Activated T-helper 1 cell treated with anti-CD3 and anti-CD28 coated beads, Interleukin-12 subunit alpha, Interleukin-12 subunit beta, Interleukin-2, Interleukin-4 antibody, amounts not matched to agents 30 ng/mL and 10 ng/mL and 1 ng/mL, durations not matched to agents 14 hours and 24 hours and 36 hours (primary cell): ENCODE measurements around the gene FXYD6. TPM values are rescaled to one million over a fixed set of nuclear protein-coding genes. Genes with fewer than 3 reads are reported as not detected.
A peak's percentile ranks its signal among the peaks of the same experiment; 100 is the strongest.

ENCODE experiments used
- DNase-seq: peaks from one replicate; pipeline ENCODE4 v3.0.0; 2021; ENCODE audit warnings: low spot score
- H3K27ac Mint-ChIP-seq: one replicate; pipeline ENCODE4 v1.8.0; 2021; ENCODE audit warnings: mild to moderate bottlenecking, mixed read lengths
- H3K27me3 Mint-ChIP-seq: one replicate; pipeline ENCODE4 v1.8.0; 2022; ENCODE audit warnings: mild to moderate bottlenecking, moderate library complexity, mixed read lengths; ENCODE audit not compliant: insufficient read depth
- H3K36me3 Mint-ChIP-seq: one replicate; pipeline ENCODE4 v1.8.0; 2021; ENCODE audit warnings: low read depth, mixed read lengths
- H3K4me1 Mint-ChIP-seq: one replicate; pipeline ENCODE4 v1.8.0; 2021; ENCODE audit warnings: low read depth, mixed read lengths
- H3K4me3 Mint-ChIP-seq: one replicate; pipeline ENCODE4 v1.8.0; 2021; ENCODE audit warnings: mild to moderate bottlenecking, moderate library complexity, mixed read lengths
- H3K9me3 Mint-ChIP-seq: one replicate; pipeline ENCODE4 v1.8.0; 2021; ENCODE audit warnings: mixed read lengths
- intact Hi-C: fragments of 100-400 bp; cut with micrococcal nuclease; formaldehyde crosslinking; loops from one replicate; pipeline ENCODE4 v1.15.1; 2024
- total RNA-seq: library from RNA; stranded (reverse); gene quantifications from 2 replicates; pipeline ENCODE4 v1.2.3, GENCODE V29; 2022

The FXYD6 gene
- total RNA-seq, 1 donor from 2014 or later, result not detected

DNA sequence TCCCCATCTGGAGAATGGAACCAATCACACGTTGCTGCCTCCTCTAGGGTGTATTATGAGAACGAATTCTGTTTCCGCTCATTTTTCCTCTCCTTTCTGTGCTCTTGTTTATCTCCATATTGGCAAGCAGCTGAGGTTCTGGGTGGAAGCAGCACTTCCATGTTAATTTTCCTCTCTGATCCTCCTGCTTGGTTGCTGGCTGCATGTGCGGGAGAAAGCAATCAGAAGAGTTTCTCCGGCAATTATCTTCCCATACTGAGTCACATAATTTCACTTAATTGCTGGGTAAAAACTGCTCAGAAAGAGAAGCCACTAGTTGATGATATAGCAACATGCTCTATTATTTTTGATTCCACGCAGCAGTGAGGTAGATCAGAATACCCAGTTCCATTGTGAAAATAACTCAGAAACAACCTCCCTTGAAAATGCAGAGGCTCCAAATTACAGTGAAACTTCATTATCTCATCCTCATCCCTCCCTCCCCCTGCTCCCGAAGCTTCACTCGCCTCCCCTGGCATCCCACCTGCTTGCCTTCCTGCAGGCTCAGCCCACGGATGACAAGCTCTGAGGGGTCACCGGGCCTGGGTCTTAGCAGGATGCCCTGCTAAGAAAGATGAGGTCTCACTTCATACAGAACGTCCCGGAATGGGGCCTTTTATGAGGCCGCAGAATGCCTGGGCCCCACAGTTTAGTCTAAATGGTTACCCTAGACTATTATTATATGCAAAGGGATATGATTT lies 20.4 kb downstream of the FXYD6 start:
- Mint-ChIP-seq H3K27me3 (peaks cover 21% of the 10 kb centered on the region), H3K4me1 (peaks cover 6% of the 10 kb centered on the region), H3K27ac (no peak overlapping the region), H3K4me3 (no peak overlapping the region), H3K36me3 (peaks cover 1% of the 10 kb centered on the region), H3K9me3 (peaks cover 10% of the 10 kb centered on the region)
- DNase-seq, result no peak
- intact Hi-C loops, result no loop called here

DNA sequence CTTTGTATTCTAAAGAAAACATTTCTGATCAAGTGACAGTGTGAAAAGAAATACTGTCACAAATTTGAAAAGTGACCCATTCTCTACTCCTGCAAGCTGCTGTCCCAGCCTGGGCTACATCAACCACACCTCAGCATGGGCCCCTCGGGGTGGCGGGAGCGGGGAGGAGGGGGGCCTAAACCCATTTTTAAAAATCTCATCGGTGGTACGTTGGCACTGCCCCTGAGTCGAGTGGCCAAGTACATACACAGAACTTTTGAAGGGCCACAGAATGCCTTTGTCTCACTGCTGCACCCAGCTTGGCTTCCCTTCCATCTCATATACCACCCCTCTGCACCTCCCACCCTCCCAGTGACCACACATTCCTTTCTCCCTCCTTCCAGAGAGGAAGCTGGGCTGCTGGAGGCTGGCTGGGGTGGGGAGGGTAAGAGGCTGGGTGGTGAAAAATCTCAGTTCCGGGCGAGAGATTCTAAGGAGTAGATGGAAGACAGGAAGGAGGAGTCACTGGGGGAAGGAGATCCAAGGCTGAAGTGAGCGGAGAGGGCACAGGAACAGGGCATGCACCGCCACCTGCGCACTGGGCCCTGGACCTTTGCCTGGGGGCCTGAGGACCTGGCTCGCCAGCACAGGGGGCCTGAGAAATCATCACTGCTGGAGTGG lies 21.1 kb downstream of the FXYD6 start:
- Mint-ChIP-seq H3K36me3 (peaks cover 1% of the 10 kb centered on the region), H3K4me3 (no peak overlapping the region), H3K4me1 (peaks cover 6% of the 10 kb centered on the region), H3K27me3 (peaks cover 22% of the 10 kb centered on the region), H3K27ac (no peak overlapping the region), H3K9me3 (peaks cover 10% of the 10 kb centered on the region)
- intact Hi-C loops, result no loop called here
- no peak for DNase-seq

DNA sequence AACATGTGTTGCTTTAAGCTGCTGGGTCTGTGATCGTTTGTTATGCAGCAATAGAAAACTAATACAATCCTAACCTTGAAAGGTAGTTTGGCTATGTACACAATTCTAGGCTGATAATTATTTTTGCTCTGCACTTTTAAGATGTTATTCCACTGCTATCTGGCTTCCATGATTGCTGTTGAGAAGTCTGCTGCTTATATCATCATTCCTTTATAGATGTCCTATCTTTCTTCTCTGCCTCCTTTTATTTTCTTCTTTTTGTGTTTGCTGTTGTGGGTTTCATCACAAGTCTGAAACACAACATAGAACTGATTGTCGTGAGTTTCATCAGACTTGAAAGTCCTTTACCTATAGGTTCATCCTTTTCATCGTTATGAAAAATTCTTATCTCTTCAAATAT lies 24.1 kb downstream of the FXYD6 start:
- peaks cover 10% of the 10 kb centered on the region for H3K9me3 Mint-ChIP-seq
- intact Hi-C loops, result no loop called here
- peaks cover 25% of the 10 kb centered on the region for H3K27me3 Mint-ChIP-seq
- H3K4me3 Mint-ChIP-seq, result no peak overlapping the region
- H3K4me1 Mint-ChIP-seq, result peaks cover 6% of the 10 kb centered on the region
- H3K36me3 Mint-ChIP-seq, result peaks cover 1% of the 10 kb centered on the region
- no peak overlapping the region for H3K27ac Mint-ChIP-seq
- DNase-seq, result no peak

DNA sequence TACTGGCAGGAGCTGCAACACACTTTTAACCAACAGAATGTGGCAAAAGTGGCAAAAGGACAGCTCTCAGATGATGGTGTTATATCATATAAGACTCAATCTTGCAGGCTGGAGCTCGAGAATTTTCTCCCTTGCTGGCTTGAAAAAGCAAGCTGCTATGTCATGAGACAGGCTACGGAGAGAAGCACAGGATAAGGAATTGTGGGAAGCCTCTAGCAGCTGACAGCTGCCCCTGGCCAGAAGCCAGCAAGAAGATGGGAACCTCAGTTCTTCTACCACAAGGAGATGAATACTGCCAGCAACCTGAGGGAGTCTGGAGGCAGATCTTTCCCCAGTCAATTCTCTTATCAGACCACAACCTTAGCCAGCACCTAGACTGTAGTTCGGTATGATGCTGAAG lies 24.6 kb downstream of the FXYD6 start:
- Mint-ChIP-seq H3K4me1 (peaks cover 6% of the 10 kb centered on the region), H3K9me3 (peaks cover 10% of the 10 kb centered on the region), H3K27me3 (peaks cover 23% of the 10 kb centered on the region), H3K4me3 (no peak overlapping the region), H3K36me3 (peaks cover 1% of the 10 kb centered on the region), H3K27ac (no peak overlapping the region)
- DNase-seq, result no peak
- intact Hi-C loops, result no loop called here

DNA sequence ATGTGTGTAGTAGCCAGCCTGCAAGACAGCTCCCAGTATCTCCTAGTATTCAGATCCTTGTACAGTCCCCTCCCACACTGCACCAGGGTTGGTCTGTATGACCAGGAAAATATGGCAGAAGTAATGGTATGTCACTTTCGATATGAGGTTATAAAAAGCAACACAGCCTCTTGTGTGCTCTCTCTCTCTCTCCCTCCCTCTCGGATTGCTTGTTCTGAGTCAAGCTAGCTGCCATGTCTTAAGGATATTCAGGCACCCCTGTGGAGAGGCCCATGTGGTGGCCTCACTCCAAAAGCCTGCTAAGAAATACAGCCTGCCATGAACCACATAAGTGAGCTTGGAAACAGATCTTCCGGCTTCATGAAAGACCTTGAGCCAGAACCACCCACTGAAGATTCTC lies 25.4 kb downstream of the FXYD6 start:
- peaks cover 1% of the 10 kb centered on the region for H3K36me3 Mint-ChIP-seq
- DNase-seq, result no peak
- intact Hi-C loops, result no loop called here
- no peak overlapping the region for H3K27ac Mint-ChIP-seq
- peaks cover 10% of the 10 kb centered on the region for H3K9me3 Mint-ChIP-seq
- no peak overlapping the region for H3K4me3 Mint-ChIP-seq
- peaks cover 6% of the 10 kb centered on the region for H3K4me1 Mint-ChIP-seq
- H3K27me3 Mint-ChIP-seq, result peaks cover 19% of the 10 kb centered on the region

DNA sequence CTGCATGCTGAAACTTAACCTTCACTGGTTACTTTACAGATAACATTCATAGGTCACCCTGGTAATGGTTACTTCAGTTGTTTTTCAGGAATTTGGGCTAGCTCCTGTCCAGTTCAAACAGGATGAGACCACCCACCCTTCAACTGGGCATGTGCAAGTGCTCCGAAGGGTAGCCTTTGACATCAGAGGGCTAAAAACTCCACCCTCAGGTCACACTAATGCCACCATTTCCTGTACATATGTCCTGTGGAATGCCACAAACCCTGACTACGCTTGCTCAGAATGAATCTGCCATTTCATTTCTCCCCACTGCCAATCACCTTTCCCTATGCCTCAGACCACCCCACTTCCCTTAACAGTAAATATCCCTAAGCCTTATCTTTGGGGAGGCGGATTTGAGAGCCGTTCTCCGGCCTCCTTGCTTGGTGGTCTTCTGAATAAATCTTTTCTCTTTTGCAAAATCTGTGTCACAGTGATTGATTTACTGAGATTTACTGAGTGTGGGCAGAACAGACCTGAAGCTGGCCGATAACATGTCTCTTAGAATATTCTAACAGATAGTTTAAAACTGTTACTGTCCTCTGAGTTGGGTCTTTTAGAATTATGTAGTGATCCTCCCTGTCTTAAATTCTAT lies 26.6 kb downstream of the FXYD6 start:
- no peak for DNase-seq
- peaks cover 6% of the 10 kb centered on the region for H3K4me1 Mint-ChIP-seq

DNA sequence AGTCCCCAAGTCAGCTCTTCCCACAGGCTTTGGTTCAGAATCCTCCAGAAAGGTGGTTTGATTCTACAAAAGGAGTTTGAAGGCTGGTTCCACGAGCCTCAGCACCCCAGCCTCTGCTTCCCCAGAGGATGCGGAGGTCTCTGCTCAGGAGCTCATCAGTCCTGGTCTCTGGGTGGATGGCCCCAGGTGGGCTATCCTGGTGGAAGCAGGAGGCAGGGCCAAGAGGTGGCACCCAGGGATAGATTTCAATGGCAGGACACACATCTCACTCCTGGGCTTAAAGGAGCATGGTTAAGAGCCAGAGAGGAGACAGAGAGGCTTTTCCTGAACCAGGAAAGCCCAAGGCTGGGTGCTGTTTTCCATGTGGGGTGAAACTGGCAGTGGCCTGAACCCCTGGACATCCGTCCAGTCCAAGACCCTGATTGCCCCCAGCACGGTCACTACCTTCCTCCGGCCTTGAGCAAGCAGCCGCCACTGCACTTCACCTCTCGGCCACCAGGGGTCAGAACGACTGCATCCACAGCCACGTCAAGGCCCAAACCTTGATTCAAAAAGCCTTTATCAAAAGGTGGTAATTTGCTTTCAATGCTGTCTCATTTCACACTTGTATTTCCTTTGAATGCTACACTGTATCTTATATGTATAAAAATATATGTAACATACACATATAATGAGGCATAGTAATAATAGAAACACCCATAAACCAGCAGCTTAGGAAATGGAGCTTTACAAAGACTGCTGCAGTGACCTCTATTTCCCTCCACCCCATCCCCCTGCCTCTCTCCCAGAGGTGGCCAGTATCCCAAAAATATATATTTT lies 32.6 kb downstream of the FXYD6 start:
- Mint-ChIP-seq H3K4me3 (no peak overlapping the region), H3K27ac (no peak overlapping the region), H3K36me3 (no peaks in the 10 kb centered on the region), H3K4me1 (no peaks in the 10 kb centered on the region), H3K9me3 (no peaks in the 10 kb centered on the region), H3K27me3 (peaks cover 17% of the 10 kb centered on the region)
- DNase-seq, result peak; percentile 63
- intact Hi-C loops, result loop anchor here (1.0 to 5.0 kb wide), 4 partner anchors 37 to 209 kb away; no protein-coding TSS in a partner anchor

More for the DNA sequence above, 26.6 kb downstream of the FXYD6 start:
- H3K9me3 Mint-ChIP-seq, result peaks cover 10% of the 10 kb centered on the region
- intact Hi-C loops, result no loop called here
- H3K36me3 Mint-ChIP-seq, result peaks cover 1% of the 10 kb centered on the region
- H3K27ac Mint-ChIP-seq, result no peak overlapping the region
- H3K27me3 Mint-ChIP-seq, result peaks cover 17% of the 10 kb centered on the region
- no peak overlapping the region for H3K4me3 Mint-ChIP-seq

DNA sequence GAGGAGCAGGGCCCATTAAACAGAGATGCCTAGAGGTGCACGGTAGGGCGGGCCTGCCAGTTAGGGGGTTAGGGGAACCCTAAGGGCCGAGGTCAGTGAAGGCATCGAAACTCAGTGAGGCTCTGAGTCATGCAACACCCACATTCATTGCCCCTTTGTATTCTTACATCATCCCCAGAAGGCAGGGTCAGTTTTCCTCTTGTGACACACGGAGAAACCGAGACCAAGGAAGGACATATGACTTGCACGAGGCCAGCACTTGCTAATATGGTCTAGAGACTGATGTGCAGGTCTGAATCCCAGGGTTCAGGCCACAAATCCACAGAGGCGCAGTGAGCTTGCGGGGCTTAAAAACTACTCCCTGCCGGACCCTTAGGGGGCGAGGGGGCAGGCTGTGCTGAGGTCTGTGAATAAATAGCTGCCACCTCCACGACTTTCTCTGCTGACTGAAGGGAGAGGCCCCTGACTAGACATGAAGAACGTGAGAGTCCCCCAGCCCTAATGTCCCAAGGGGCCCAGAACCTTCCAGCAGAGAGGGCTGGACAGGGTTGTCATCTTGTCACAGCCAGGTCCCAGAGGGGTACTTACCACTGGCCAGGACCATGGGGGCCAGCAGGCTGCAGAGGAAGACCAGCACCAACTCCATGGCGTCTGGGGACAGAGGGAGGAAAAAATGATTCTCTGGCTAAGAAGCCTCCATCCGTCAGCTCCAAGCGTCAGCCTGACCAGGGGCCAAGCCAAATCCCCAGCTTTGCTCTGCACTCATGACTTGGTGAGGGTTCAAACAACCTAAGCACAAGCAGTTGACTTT lies 34.1 kb downstream of the FXYD6 start:
- H3K27ac Mint-ChIP-seq, result no peak overlapping the region
- peaks cover 9% of the 10 kb centered on the region for H3K4me1 Mint-ChIP-seq
- no peak overlapping the region for H3K4me3 Mint-ChIP-seq
- no peak for DNase-seq
- intact Hi-C loops, result loop anchor here (5.0 kb wide), 1 partner anchor 35 kb away; no protein-coding TSS in a partner anchor
- peaks cover 23% of the 10 kb centered on the region for H3K27me3 Mint-ChIP-seq
- H3K36me3 Mint-ChIP-seq, result no peaks in the 10 kb centered on the region
- H3K9me3 Mint-ChIP-seq, result no peaks in the 10 kb centered on the region

DNA sequence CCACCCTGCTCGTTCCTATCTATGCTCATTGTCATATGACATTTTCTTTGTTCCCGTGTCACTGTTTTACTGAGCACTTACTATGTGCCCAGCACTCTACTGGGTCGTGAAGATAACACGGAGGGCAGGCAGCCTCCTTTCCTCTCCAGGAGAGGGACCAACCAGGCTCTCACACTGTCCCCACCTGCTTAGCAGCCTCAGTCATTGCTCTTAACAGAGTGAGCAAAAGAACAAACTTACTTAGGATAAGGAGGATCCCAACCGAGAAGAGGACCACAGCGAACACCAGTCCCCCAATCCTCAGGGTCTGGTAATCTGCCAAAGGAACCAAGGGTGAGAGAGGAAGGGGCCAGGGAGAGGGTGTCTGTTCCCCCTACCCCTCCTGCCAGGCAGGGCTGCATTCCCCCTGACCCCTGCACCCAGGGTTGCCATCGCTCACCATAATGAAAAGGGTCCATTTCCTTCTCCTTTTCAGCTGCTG lies 34.9 kb downstream of the FXYD6 start:
- H3K27me3 Mint-ChIP-seq, result peaks cover 24% of the 10 kb centered on the region
- no peak for DNase-seq
- H3K36me3 Mint-ChIP-seq, result no peaks in the 10 kb centered on the region
- intact Hi-C loops, result loop anchor here (5.0 kb wide), 1 partner anchor 34 kb away; no protein-coding TSS in a partner anchor
- no peak overlapping the region for H3K27ac Mint-ChIP-seq
- H3K4me1 Mint-ChIP-seq, result peaks cover 11% of the 10 kb centered on the region
- H3K9me3 Mint-ChIP-seq, result no peaks in the 10 kb centered on the region
- no peak overlapping the region for H3K4me3 Mint-ChIP-seq

DNA sequence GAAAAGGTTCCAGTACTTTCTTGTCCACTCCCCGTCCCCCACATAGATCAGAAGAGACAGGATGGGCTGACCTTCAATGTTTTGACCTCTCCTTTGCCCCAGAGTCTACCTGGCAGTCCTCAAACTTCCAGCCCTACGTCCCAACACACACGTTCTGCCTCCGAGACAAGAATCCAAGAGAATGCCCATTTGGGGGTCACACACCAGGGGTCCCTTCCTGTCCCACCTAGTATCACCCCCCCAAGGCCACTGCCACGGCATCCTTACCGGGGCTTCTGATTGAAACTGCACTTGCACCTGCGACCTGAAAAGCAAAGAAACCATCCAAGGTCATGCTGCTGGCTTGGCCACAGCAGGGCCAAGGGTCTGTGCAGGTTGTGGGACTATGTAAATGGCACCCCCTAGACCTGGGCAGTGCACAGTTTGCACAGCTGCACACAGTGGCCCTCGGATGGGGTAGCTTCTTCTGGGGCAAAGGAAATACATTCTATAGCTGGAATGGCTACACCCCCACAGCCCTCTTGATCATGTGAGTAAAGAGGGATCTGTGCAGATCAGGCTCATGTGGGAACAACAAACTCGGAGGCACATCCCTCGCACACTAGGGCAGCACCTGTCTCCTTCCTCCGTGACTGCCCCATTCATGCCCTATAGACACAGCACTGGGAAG lies 35.4 kb downstream of the FXYD6 start:
- Mint-ChIP-seq H3K4me1 (peaks cover 11% of the 10 kb centered on the region), H3K36me3 (no peaks in the 10 kb centered on the region), H3K4me3 (no peak overlapping the region), H3K27ac (no peak overlapping the region), H3K27me3 (peaks cover 25% of the 10 kb centered on the region), H3K9me3 (no peaks in the 10 kb centered on the region)
- intact Hi-C loops, result loop anchor here (5.0 kb wide), 1 partner anchor 34 kb away; no protein-coding TSS in a partner anchor
- no peak for DNase-seq

DNA sequence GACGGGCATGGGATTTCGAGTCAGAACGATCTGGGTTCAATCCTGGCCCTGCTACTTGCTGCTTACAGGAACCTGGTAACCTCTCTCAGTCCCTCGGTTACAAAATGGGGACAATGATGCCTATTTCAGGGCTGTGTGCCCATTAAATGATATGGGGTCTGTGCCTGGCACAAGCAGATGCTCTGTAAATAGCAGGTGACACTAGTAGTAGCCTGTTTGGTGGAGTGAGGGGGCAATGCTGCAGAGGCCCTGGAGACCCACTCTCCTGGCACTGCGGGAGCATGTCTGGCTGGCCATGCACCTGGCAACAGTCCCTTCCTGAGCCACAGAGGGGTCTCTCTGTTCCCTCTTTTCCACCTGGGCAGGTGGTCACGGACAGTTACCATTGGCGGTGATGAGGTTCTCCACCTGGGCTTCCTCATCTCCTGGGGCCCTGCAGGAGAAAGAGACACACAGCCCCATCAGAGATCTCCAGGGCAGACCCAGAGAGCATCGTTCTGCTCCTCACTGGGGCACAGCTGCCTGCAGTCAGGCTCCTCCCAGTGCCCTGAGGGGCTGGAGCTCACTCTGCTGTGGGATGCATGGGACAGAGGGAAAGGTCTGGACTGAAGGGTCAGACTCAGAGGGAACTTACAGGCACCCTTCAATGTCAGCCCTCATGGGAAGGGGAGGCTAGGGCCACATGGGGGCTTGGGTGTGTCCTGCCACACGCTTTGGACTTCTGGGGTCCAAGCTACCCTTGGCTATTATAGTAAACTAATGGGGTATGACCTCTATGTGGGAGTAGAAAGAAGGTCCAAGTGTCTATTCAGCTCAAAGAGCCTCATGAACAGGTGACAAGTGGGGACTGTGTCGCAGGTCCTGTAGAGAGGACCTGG lies 36.3 kb downstream of the FXYD6 start:
- no peak for DNase-seq
- Mint-ChIP-seq H3K27ac (no peak overlapping the region), H3K36me3 (no peaks in the 10 kb centered on the region), H3K27me3 (peaks cover 25% of the 10 kb centered on the region), H3K4me3 (no peak overlapping the region), H3K4me1 (peaks cover 11% of the 10 kb centered on the region), H3K9me3 (no peaks in the 10 kb centered on the region)
- intact Hi-C loops, result loop anchor here (5.0 kb wide), 1 partner anchor 33 kb away; no protein-coding TSS in a partner anchor
